Left renal cortex interstitium (tissue), 4 donors: Measurements from ENCODE around the gene SPACDR. TPM values are rescaled to one million over a fixed set of nuclear protein-coding genes. Genes with fewer than 3 reads are reported as not detected.

Source experiments
- DNase-seq, 4 donors: peaks; one replicate each; pipeline ENCODE4 v3.0.0-alpha.2; 2013; ENCODE audit warnings: low read depth in 4 of 4, low spot score in 2 of 4, missing footprints in 1 of 4
- polyA plus RNA-seq, 4 donors: library from polyadenylated mRNA; unstranded; fragments of 120-200 nt; gene quantifications; one replicate each; pipeline ENCODE4 v1.2.1, GENCODE V29; 2013; ENCODE audit not compliant: insufficient read length in 4 of 4

SPACDR gene
- polyA plus RNA-seq, 4 donors, result 0.75 to 3.4 (median 1.3) TPM

- no peak for DNase-seq
Observed at GRCh38 chr7:100423315-100423714, 40.7 kb downstream of the SPACDR start.

- DNase-seq, result no peak
Observed at GRCh38 chr7:100419660-100420226, 44.3 kb downstream of the SPACDR start.

DNA sequence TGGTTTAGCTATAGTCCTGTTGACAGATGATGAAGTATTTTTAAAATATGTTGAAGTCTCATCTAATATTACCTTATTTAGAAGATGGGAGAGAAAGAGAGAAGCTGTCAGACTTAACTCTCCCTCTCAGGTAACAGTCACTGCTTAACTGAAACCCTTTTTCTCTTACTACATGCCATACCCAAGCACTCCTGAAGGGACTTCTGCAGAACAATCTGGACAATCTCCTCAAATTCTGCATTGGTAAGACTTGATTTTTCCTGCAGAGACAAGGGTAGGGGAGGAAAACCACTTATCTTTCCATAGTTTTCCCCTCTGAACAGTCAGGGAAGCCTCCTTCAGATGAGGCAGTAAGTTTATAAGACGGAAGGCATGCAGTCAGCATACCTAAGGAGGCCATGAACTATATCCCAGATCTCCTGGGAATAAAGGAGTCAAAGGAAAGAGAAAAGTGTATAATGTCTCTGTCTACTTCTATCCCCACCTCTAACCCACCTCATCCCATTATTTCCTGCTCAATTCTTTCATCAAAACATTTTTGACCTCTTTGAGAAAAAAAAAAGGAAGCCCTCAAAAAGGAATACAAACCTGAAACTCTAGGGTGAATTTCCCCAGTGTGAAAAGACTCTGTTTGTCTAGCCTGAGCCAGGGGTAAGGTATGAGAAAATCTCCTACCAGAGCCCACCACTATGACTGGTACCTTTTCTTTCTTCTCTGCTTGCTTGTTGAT is 45.0 kb downstream of the SPACDR start:
- DNase-seq, result no peak

GRCh38 chr7:100415448-100415847 is 48.6 kb downstream of the SPACDR start:
- no peak for DNase-seq

DNA sequence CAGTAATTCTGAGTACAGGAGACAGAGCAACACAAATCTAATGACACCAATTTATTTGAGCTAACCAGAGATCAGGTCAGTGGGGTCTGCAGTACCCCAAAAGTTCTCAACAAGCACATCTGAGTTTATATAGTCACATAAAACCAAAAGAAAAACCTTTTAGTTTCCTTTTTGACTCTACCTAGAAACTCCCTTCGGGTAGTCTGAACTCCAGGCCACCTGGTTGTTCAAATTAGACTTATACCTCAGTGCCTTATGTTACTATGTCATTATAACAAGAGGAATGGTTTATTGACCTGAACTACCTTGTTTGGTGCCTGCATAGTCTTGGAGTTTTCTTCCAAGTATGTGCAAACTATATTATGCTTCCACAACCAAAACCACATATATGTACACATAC is 50.2 kb downstream of the SPACDR start:
- DNase-seq, result no peak

GRCh38 chr7:100413346-100413745 is 50.7 kb downstream of the SPACDR start:
- DNase-seq, result no peak

DNA sequence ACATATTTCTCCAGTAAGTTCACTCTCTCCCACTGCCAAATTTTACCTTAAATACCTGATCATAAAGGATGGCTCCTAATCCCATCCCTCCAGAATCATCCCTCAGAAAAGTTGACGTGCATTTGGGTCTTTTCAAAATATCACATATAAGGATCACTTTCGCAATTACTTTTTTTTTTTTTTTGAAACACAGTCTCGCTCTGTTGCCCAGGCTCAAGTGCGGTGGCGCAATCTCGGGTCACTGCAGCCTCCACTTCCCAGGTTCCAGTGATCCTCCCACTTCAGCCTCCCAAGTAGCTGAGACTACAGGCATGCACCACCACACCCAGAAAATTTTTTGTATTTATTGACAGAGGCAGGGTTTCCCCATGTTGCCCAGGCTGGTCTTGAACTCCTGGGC is 53.0 kb downstream of the SPACDR start:
- no peak for DNase-seq

DNA sequence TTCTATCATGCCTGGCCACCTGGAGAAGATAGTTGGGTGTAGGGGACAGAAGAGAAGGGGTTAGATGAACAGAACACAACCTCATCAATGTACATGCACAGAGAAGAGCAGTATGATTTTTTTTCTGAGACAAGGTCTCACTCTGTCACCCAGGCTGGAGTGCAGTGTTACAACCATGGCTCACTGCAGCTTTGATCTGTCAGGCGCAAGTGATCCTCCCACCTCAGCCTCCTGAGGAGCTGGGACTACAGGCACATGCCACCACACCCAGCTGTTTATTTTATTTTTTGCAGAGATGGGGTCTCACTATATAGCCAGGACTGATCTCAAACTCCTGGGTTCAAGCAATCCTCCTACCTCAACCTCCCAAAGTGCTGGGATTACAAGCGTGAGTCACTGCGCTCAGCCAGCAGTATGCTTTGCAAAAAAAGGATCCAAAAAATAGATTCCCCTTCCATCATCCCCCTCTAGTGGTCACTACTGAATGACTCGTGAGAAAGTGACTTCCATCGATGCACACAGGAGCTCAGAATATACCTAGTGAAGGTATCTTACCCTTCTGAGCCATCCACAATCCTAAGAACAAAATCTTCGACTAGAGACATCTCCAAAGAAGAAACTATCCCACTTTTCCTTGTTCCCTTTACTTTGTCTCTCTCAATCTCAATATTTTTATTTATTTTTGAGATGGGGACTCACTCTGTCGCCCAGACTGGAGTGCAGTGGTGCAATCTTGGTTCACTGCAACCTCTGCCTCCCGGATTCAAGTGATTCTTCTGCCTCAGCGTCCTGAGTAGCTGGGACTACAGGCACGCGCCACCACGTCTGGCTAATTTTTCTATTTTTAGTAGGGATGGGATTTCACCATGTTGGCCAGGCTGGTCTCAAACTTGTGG is 56.5 kb downstream of the SPACDR start:
- peak in 2 of 4 donors; percentile 44 to 59 for DNase-seq

DNA sequence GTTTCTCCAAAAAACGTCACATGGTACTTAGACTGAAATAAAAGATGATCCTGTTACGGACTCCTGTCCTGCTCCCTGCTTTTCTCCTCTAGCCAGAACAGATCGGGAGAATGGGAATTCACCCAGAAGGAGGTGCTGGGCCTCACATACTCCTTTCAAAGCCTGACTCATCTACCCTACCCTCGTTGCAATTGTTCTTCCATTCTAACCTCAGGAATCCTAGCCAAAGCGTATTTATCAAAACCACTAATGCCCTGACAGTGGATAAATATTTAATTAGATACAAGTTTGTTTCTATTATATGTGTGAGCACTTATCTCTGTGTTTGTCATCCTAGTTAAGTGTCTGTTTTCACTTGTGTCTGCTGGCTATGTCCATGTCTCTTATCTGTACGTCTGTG is 57.3 kb downstream of the SPACDR start:
- DNase-seq, result no peak

Other genes starting within 250 kb of the SPACDR start
- gene PVRIG, start 244.3 kb downstream of the SPACDR start, polyA plus RNA-seq, result 10 to 100 TPM in 1 of 4 donors, 1 to 10 TPM in 3; 1.7 to 12.5 (median 5.0) TPM
- gene SPDYE3, start 156.6 kb downstream of the SPACDR start, polyA plus RNA-seq, result 1 to 10 TPM; 6.9 to 9.1 (median 7.1) TPM
- 10 to 100 TPM; 20.6 to 64.3 (median 42.5) TPM for gene PILRB, start 106.1 kb downstream of the SPACDR start, polyA plus RNA-seq
- gene PILRA, start 90.8 kb downstream of the SPACDR start, polyA plus RNA-seq, result 1 to 10 TPM; 3.1 to 8.7 (median 5.8) TPM
- gene ZCWPW1, start 35.6 kb downstream of the SPACDR start, polyA plus RNA-seq, result 1 to 10 TPM; 4.6 to 7.7 (median 6.6) TPM
- 10 to 100 TPM; 52.4 to 69.2 (median 56.7) TPM for gene MEPCE, start 34.4 kb downstream of the SPACDR start, polyA plus RNA-seq
- 10 to 100 TPM; 15.4 to 28.1 (median 21.1) TPM for gene PPP1R35, start 27.8 kb downstream of the SPACDR start, polyA plus RNA-seq
- gene TSC22D4, start 15.0 kb upstream of the SPACDR start, polyA plus RNA-seq, result 10 to 100 TPM; 32.3 to 61.0 (median 48.2) TPM
- gene NYAP1, start 19.7 kb upstream of the SPACDR start, polyA plus RNA-seq, result 1 to 10 TPM; 1.8 to 3.7 (median 2.5) TPM
- gene AGFG2, start 74.9 kb upstream of the SPACDR start, polyA plus RNA-seq, result 10 to 100 TPM; 10.8 to 17.7 (median 14.3) TPM
- gene SAP25, start 109.6 kb upstream of the SPACDR start, polyA plus RNA-seq, result 10 to 100 TPM in 1 of 4 donors, 1 to 10 TPM in 3; 1.3 to 11.0 (median 4.6) TPM
- 10 to 100 TPM; 25.9 to 55.9 (median 47.4) TPM for gene LRCH4, start 121.9 kb upstream of the SPACDR start, polyA plus RNA-seq
- 1 to 10 TPM; 1.6 to 3.2 (median 2.5) TPM for gene FBXO24, start 122.1 kb upstream of the SPACDR start, polyA plus RNA-seq
- gene PCOLCE, start 138.1 kb upstream of the SPACDR start, polyA plus RNA-seq, result 100 to 1,000 TPM in 3 of 4 donors, 10 to 100 TPM in 1; 97.8 to 184 (median 137) TPM
- 10 to 100 TPM; 22.9 to 35.8 (median 29.9) TPM for gene MOSPD3, start 148.3 kb upstream of the SPACDR start, polyA plus RNA-seq
- gene TFR2, start 177.3 kb upstream of the SPACDR start, polyA plus RNA-seq, result 1 to 10 TPM in 2 of 4 donors, under 1 TPM in 2; 0.70 to 2.4 (median 1.1) TPM
- under 1 TPM in 1 of 4 donors, not detected in 3; 0.17 TPM for gene ACTL6B, start 192.2 kb upstream of the SPACDR start, polyA plus RNA-seq
- gene GNB2, start 209.5 kb upstream of the SPACDR start, polyA plus RNA-seq, result 100 to 1,000 TPM; 177 to 240 (median 204) TPM
- 10 to 100 TPM; 25.7 to 70.4 (median 48.9) TPM for gene GIGYF1, start 230.0 kb upstream of the SPACDR start, polyA plus RNA-seq
- gene POP7, start 241.9 kb upstream of the SPACDR start, polyA plus RNA-seq, result 10 to 100 TPM; 22.9 to 40.8 (median 26.9) TPM